GM21367 (cell line): Measurements from ENCODE around the gene ZNF445.
"Not testable (repeated sequence)": the region's sequence is repeated elsewhere in the genome, so short reads cannot be mapped to it uniquely, and the experiment has no call there.

Experiments
- ATAC-seq: cut with Tn5 transposase; IDR thresholded peaks from one replicate; pipeline ENCODE4 v1.9.1; 2021; ENCODE audit not compliant: unreplicated experiment

ZNF445 gene

GRCh38 chr3:44409640-44410410 lies 67.6 kb downstream of the ZNF445 start:
- no peak for ATAC-seq

- ATAC-seq: no peak
Measured at GRCh38 chr3:44402548-44402947, 74.9 kb downstream of the ZNF445 start.

GRCh38 chr3:44400771-44401170 lies 76.7 kb downstream of the ZNF445 start:
- ATAC-seq: no peak

- no peak for ATAC-seq
Measured at GRCh38 chr3:44398853-44399252, 78.6 kb downstream of the ZNF445 start.

- not testable (repeated sequence) for ATAC-seq
Measured at GRCh38 chr3:44398271-44398670, 79.2 kb downstream of the ZNF445 start.

- no peak for ATAC-seq
Measured at GRCh38 chr3:44396200-44397171, 81.0 kb downstream of the ZNF445 start.

- ATAC-seq: no peak
Measured at GRCh38 chr3:44395714-44396113, 81.8 kb downstream of the ZNF445 start.

GRCh38 chr3:44392489-44392888 lies 85.0 kb downstream of the ZNF445 start:
- no peak for ATAC-seq

GRCh38 chr3:44387404-44387803 lies 90.1 kb downstream of the ZNF445 start:
- ATAC-seq: no peak
